Trophoblast cell (in vitro differentiated cells and primary cell): ENCODE results near the gene ZNF514.

Experiments used
- DNase-seq, 2 donors: peaks; one replicate each; pipeline ENCODE4 v3.0.0-alpha.2; 2016
- H2AFZ ChIP-seq: 2 replicates; pipeline ENCODE4 v1.6.1; 2013; ENCODE audit warnings: low read length, moderate library complexity, mild to moderate bottlenecking; ENCODE audit not compliant: insufficient read depth, poor library complexity
- H2AK5ac ChIP-seq: 2 replicates; pipeline ENCODE4 v1.6.1; 2013; ENCODE audit warnings: mild to moderate bottlenecking, low read length
- H2BK120ac ChIP-seq: 2 replicates; pipeline ENCODE4 v1.6.1; 2013; ENCODE audit warnings: low read length, mild to moderate bottlenecking, moderate library complexity; ENCODE audit not compliant: insufficient read depth, poor library complexity
- H2BK12ac ChIP-seq: 2 replicates; pipeline ENCODE4 v1.6.1; 2013; ENCODE audit warnings: mild to moderate bottlenecking, low read length, moderate library complexity
- H2BK5ac ChIP-seq: 2 replicates; pipeline ENCODE4 v1.6.1; 2013; ENCODE audit warnings: low read length, low read depth, moderate library complexity, mild to moderate bottlenecking; ENCODE audit not compliant: poor library complexity
- H3K14ac ChIP-seq: 2 replicates; pipeline ENCODE4 v1.6.1; 2013; ENCODE audit warnings: mild to moderate bottlenecking, low read length
- H3K18ac ChIP-seq: 2 replicates; pipeline ENCODE4 v1.6.1; 2013; ENCODE audit warnings: mild to moderate bottlenecking, low read length
- H3K23ac ChIP-seq: 2 replicates; pipeline ENCODE4 v1.6.1; 2013; ENCODE audit warnings: low read length
- H3K27ac ChIP-seq: 2 replicates; pipeline ENCODE4 v1.5.1; 2013; ENCODE audit warnings: low read depth, mild to moderate bottlenecking, inconsistent platforms, low read length, moderate library complexity
- H3K27me3 ChIP-seq: 2 replicates; pipeline ENCODE4 v1.6.1; 2013; ENCODE audit warnings: inconsistent platforms, mild to moderate bottlenecking, low read length, moderate library complexity; ENCODE audit not compliant: insufficient read depth
- H3K36me3 ChIP-seq, 2 experiments: 1 replicate in 1 of 2; 2 replicates in 1 of 2; pipeline ENCODE4 v1.6.1; 2013; ENCODE audit warnings: low read length in 2 of 2, mild to moderate bottlenecking in 2 of 2, moderate library complexity in 1 of 2; ENCODE audit not compliant: insufficient read depth in 2 of 2, control insufficient read depth in 1 of 2
- H3K4ac ChIP-seq: 2 replicates; pipeline ENCODE4 v1.6.1; 2013; ENCODE audit warnings: low read depth, mild to moderate bottlenecking, low read length, moderate library complexity
- H3K4me1 ChIP-seq, 2 experiments: 1 replicate in 1 of 2; 2 replicates in 1 of 2; pipeline ENCODE4 v1.6.1; 2013; ENCODE audit warnings: low read length in 2 of 2, mild to moderate bottlenecking in 2 of 2, moderate library complexity in 1 of 2; ENCODE audit not compliant: insufficient read depth in 2 of 2, control insufficient read depth in 1 of 2
- H3K4me2 ChIP-seq: 2 replicates; pipeline ENCODE4 v1.6.1; 2013; ENCODE audit warnings: inconsistent platforms, mild to moderate bottlenecking, low read length, moderate library complexity
- H3K4me3 ChIP-seq: 2 replicates; pipeline ENCODE4 v1.5.1; 2013; ENCODE audit warnings: mild to moderate bottlenecking, low read depth, low read length, inconsistent platforms
- H3K79me1 ChIP-seq: one replicate; pipeline ENCODE4 v1.6.1; 2013; ENCODE audit warnings: low read length
- H3K79me2 ChIP-seq: 2 replicates; pipeline ENCODE4 v1.6.1; 2013; ENCODE audit warnings: low read length, mild to moderate bottlenecking; ENCODE audit not compliant: control insufficient read depth, insufficient read depth, poor library complexity
- H3K9ac ChIP-seq: 2 replicates; pipeline ENCODE4 v1.6.1; 2013; ENCODE audit warnings: mild to moderate bottlenecking, low read length
- H3K9me3 ChIP-seq: 2 replicates; pipeline ENCODE4 v1.6.1; 2013; ENCODE audit warnings: low read depth, mild to moderate bottlenecking, control low read depth, inconsistent platforms, low read length; ENCODE audit not compliant: insufficient read depth
- H4K12ac ChIP-seq: 2 replicates; pipeline ENCODE4 v1.6.1; 2013; ENCODE audit warnings: low read depth, mild to moderate bottlenecking, low read length, moderate library complexity
- H4K8ac ChIP-seq: 2 replicates; pipeline ENCODE4 v1.6.1; 2013; ENCODE audit warnings: low read depth, mild to moderate bottlenecking, low read length, moderate library complexity
- H4K91ac ChIP-seq: one replicate; pipeline ENCODE4 v1.6.1; 2013; ENCODE audit warnings: low read depth, mild to moderate bottlenecking, low read length, moderate library complexity
- WGBS: extraction: QIAGEN DNeasy Blood & Tissue Kit; methylation state at CpG from one replicate; pipeline ENCODE4 v1.1.7; 2013; ENCODE audit warnings: missing lambda C conversion rate; ENCODE audit not compliant: insufficient read length, insufficient coverage; ENCODE audit errors: extremely low coverage; 5-methylcytosine and 5-hydroxymethylcytosine counted together

ZNF514 gene

DNA sequence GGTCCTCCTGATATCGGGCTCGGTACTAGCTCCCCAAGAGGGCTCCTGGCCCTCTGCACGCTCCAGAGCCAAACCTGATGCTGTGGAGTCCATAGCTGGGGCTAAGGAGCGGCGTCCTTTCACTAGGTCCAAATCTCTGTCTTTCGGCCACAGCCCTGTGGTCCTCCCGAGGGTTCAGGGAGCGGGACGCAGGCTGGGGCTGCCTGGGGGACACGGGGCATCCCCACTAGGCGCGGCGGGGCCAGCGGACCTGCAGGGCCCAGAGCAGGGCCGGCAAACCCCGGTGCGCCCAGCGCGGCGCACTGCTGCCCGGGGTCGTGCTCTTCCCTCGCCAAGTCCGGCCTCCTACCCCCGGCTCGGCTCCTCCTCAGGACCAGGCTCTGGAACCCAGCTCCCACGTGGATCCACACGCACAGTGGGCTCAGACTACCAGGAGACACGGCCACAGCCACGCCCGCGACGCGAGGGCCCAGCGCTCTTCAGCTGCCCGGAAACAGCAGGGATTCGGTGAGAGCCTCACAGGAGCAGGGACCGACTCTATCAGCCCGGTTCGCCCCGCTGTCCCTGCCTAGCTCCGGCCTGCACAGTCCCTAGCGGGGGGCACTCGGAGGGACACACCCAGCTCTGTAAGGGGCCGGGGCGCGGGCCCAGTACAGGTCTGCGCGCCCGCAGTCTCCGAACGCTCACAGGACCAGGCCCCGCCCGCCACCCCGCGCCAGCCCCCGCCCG is 593 bp downstream of the ZNF514 start:
- peak overlapping the region; percentile 69 for H3K14ac ChIP-seq
- peak overlapping the region; percentile 83 for H3K9ac ChIP-seq
- H4K12ac ChIP-seq = peak overlapping the region; percentile 33
- H3K23ac ChIP-seq = no peak overlapping the region
- DNase-seq = peak; percentile 1 to 28
- peaks cover 8 to 18% of the 10 kb centered on the region in 2 experiments for H3K36me3 ChIP-seq
- peaks cover under 1% of the 10 kb centered on the region for H3K9me3 ChIP-seq
- H3K79me2 ChIP-seq = peaks cover 5% of the 10 kb centered on the region
- H3K27ac ChIP-seq = no peak overlapping the region
- H3K4ac ChIP-seq = peak overlapping the region; percentile 13
- no peaks in the 10 kb centered on the region for H3K27me3 ChIP-seq
- peak overlapping the region; percentile 60 for H4K91ac ChIP-seq
- peak overlapping the region; percentile 90 for H3K4me3 ChIP-seq
- H4K8ac ChIP-seq = peak overlapping the region; percentile 95
- H3K79me1 ChIP-seq = peaks cover 10% of the 10 kb centered on the region
- H3K4me2 ChIP-seq = peak overlapping the region; percentile 95
- WGBS = no CpG with 5 or more reads among the region's 58 CpGs
- peak overlapping the region; percentile 83 for H2AFZ ChIP-seq
- peak overlapping the region; percentile 86 for H2BK120ac ChIP-seq
- peaks cover 5 to 8% of the 10 kb centered on the region in 2 experiments for H3K4me1 ChIP-seq
- H2BK5ac ChIP-seq = no peak overlapping the region
- peak overlapping the region; percentile 96 for H3K18ac ChIP-seq
- H2BK12ac ChIP-seq = no peak overlapping the region
- H2AK5ac ChIP-seq = peak overlapping the region; percentile 84

DNA sequence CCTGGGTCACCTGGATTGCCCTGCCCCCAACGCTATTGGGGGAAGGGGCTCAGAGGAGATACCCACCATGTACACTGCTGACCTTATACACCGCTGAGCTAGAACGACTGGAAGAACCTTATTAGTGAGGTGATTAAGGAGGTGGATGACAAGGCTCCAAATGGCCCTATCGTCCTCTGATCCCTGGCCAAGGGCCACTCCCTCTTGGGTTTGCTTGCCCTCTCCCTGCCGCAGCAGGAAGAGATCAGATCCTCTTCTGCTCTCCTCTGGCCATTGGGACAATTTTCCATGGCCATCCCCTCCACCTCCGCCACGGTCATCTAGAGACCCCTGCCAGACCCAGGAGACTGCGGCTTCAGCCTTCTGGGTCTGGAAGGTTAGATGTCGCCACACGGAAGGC is 1.2 kb downstream of the ZNF514 start:
- Histone ChIP-seq H3K27ac (no peak overlapping the region), H3K23ac (no peak overlapping the region), H4K91ac (peak overlapping the region; percentile 11), H3K36me3 (peaks cover 9 to 19% of the 10 kb centered on the region in 2 experiments), H3K14ac (peak overlapping the region; percentile 69), H3K4me3 (peak overlapping the region; percentile 90), H2BK12ac (no peak overlapping the region), H3K9ac (peak overlapping the region; percentile 83), H3K4me2 (peak overlapping the region; percentile 95), H2AFZ (no peak overlapping the region), H2AK5ac (no peak overlapping the region), H4K12ac (peak overlapping the region; percentile 33), H3K4me1 (peaks cover 5 to 8% of the 10 kb centered on the region in 2 experiments), H2BK5ac (no peak overlapping the region), H3K9me3 (peaks cover 3% of the 10 kb centered on the region), H3K79me2 (peaks cover 5% of the 10 kb centered on the region), H3K27me3 (no peaks in the 10 kb centered on the region), H3K79me1 (peaks cover 10% of the 10 kb centered on the region), H2BK120ac (no peak overlapping the region), H3K18ac (no peak overlapping the region), H3K4ac (no peak overlapping the region), H4K8ac (peak overlapping the region; percentile 95)
- DNase-seq = no peak
- no CpG with 5 or more reads among the region's 10 CpGs for WGBS

DNA sequence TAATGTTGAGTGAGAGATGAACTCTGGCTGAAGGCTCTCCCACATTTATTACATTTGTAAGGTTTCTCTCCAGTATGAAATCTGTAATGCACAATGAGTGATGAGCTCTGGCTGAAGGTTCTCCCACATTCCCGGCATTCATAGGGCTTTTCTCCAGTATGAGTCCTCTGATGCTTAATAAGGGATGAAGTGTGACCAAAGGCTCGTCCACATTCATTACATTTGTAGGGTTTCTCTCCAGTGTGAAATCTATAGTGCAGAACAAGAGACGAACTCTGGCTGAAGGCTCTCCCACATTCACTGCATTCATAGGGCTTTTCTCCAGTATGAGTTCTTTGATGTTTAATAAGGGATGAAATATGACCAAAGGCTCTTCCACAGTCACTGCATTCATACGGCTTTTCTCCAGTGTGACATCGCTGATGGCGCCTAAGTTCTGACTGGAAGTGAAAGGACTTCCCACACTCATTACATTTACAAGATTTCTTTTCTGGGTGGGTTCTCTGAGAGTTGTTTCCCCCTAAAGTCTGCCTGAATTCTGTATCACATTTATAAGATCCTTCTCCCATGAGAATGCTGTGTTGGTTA is 10.2 kb downstream of the ZNF514 start:
- H3K18ac ChIP-seq = no peak overlapping the region
- DNase-seq = no peak
- no peak overlapping the region for H2AFZ ChIP-seq
- no peaks in the 10 kb centered on the region for H3K79me2 ChIP-seq
- H3K4ac ChIP-seq = no peak overlapping the region
- no peaks in the 10 kb centered on the region for H3K79me1 ChIP-seq
- no peak overlapping the region for H4K8ac ChIP-seq
- no peaks in the 10 kb centered on the region for H3K27me3 ChIP-seq
- no peak overlapping the region for H3K14ac ChIP-seq
- H2BK12ac ChIP-seq = no peak overlapping the region
- peaks cover 24% of the 10 kb centered on the region for H3K9me3 ChIP-seq
- WGBS = no CpG with 5 or more reads among the region's 6 CpGs
- H2BK120ac ChIP-seq = no peak overlapping the region
- no peak overlapping the region for H3K27ac ChIP-seq
- H2AK5ac ChIP-seq = no peak overlapping the region
- no peaks in the 10 kb centered on the region for H3K4me1 ChIP-seq
- no peak overlapping the region for H3K4me3 ChIP-seq
- no peak overlapping the region for H3K23ac ChIP-seq
- no peak overlapping the region for H3K4me2 ChIP-seq
- H4K91ac ChIP-seq = no peak overlapping the region
- no peak overlapping the region for H4K12ac ChIP-seq
- no peak overlapping the region for H3K9ac ChIP-seq
- H2BK5ac ChIP-seq = no peak overlapping the region
- peaks cover 12 to 48% of the 10 kb centered on the region in 2 experiments for H3K36me3 ChIP-seq

- no peak for DNase-seq
- Histone ChIP-seq H3K4ac (no peak overlapping the region), H3K79me1 (no peaks in the 10 kb centered on the region), H3K14ac (no peak overlapping the region), H4K8ac (no peak overlapping the region), H3K4me2 (no peak overlapping the region), H3K4me1 (no peaks in the 10 kb centered on the region), H2BK12ac (no peak overlapping the region), H4K91ac (no peak overlapping the region), H3K23ac (no peak overlapping the region), H2AK5ac (no peak overlapping the region), H3K79me2 (no peaks in the 10 kb centered on the region), H2BK120ac (no peak overlapping the region), H3K9ac (no peak overlapping the region), H3K27me3 (no peaks in the 10 kb centered on the region), H3K4me3 (no peak overlapping the region), H2BK5ac (no peak overlapping the region), H3K36me3 (peaks cover 2 to 11% of the 10 kb centered on the region in 2 experiments), H4K12ac (no peak overlapping the region), H3K18ac (no peak overlapping the region), H2AFZ (no peak overlapping the region), H3K27ac (no peak overlapping the region), H3K9me3 (peaks cover 25% of the 10 kb centered on the region)
- no CpG with 5 or more reads among the region's 2 CpGs for WGBS
Measured at GRCh38 chr2:95143838-95144237, 15.8 kb downstream of the ZNF514 start.
